ENCODE results near the gene TENM4.

TENM4 gene

GRCh38 chr11:78853521-78853920, 587.3 kb downstream of the TENM4 start:
- Histone ChIP-seq H3K27me3 (ENCODE audit: control insufficient read depth, insufficient read depth, low read length) (no peaks in the 10 kb centered on the region), H3K4me3 (ENCODE audit: low read depth, low read length) (no peak overlapping the region)

GRCh38 chr11:78851878-78852586, 588.8 kb downstream of the TENM4 start:
- Histone ChIP-seq H3K9me3 (ENCODE audit: control insufficient read depth, insufficient read depth, low read length) (no peaks in the 10 kb centered on the region), H3K4me3 (ENCODE audit: low read depth, low read length) (no peak overlapping the region), H3K9ac (ENCODE audit: low read depth, low read length) (no peak overlapping the region), H3K27me3 (ENCODE audit: control insufficient read depth, insufficient read depth, low read length) (no peaks in the 10 kb centered on the region), H3K36me3 (ENCODE audit: control insufficient read depth, insufficient read depth, low read length) (no peaks in the 10 kb centered on the region), H3K4me1 (ENCODE audit: control insufficient read depth, insufficient read depth, low read length) (no peaks in the 10 kb centered on the region)

More at GRCh38 chr11:78853521-78853920, 587.3 kb downstream of the TENM4 start:
- no peaks in the 10 kb centered on the region for H3K36me3 ChIP-seq (ENCODE audit: control insufficient read depth, insufficient read depth, low read length)
- no peak overlapping the region for H3K9ac ChIP-seq (ENCODE audit: low read depth, low read length)
- no peaks in the 10 kb centered on the region for H3K4me1 ChIP-seq (ENCODE audit: control insufficient read depth, insufficient read depth, low read length)
- no peaks in the 10 kb centered on the region for H3K9me3 ChIP-seq (ENCODE audit: control insufficient read depth, insufficient read depth, low read length)

DNA sequence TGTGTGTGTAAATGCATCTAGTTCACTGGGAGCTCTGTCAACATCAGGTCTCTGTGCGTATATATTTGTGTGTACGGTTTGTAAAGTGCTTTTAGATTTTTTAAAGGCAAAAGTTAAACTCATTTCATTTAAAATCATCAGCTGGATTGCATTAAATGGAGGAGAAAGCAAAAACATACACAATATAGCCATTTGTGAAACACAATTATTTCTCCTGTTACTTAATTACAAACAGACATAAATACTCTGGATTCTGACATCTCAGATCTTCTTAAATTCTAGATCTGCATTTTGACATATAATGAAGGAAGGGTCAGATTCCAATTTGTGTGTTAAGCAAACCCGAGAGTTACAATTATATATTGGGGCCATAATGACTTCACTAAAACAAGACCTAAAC, 590.8 kb downstream of the TENM4 start:
- no peaks in the 10 kb centered on the region for H3K4me1 ChIP-seq (ENCODE audit: control insufficient read depth, insufficient read depth, low read length)
- no peaks in the 10 kb centered on the region for H3K36me3 ChIP-seq (ENCODE audit: control insufficient read depth, insufficient read depth, low read length)
- no peaks in the 10 kb centered on the region for H3K27me3 ChIP-seq (ENCODE audit: control insufficient read depth, insufficient read depth, low read length)

DNA sequence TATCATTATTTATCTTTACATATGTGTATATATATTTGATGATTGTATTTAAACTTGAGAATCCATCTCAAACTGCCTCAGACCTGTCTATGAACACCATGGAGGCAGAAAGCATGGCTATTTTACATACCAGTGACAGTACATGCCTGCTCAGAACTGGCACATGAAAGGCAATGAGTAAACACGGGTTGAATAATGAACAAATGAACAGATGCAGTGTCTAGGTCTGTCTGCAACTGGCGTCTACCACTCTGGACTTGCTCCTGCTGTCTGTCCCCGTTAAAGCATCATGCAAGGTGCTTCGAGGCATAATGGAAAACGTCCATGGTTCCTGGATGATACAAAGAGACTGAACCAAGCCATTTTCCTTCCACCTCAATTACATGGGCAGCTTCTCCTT, 594.6 kb downstream of the TENM4 start:
- Histone ChIP-seq H3K4me1 (ENCODE audit: control insufficient read depth, insufficient read depth, low read length) (no peaks in the 10 kb centered on the region), H3K9me3 (ENCODE audit: control insufficient read depth, insufficient read depth, low read length) (no peaks in the 10 kb centered on the region), H3K36me3 (ENCODE audit: control insufficient read depth, insufficient read depth, low read length) (no peaks in the 10 kb centered on the region), H3K27me3 (ENCODE audit: control insufficient read depth, insufficient read depth, low read length) (no peaks in the 10 kb centered on the region), H3K9ac (ENCODE audit: low read depth, low read length) (no peak overlapping the region), H3K4me3 (ENCODE audit: low read depth, low read length) (no peak overlapping the region)

More for the DNA sequence above, 590.8 kb downstream of the TENM4 start:
- no peak overlapping the region for H3K4me3 ChIP-seq (ENCODE audit: low read depth, low read length)
- no peaks in the 10 kb centered on the region for H3K9me3 ChIP-seq (ENCODE audit: control insufficient read depth, insufficient read depth, low read length)
- H3K9ac ChIP-seq (ENCODE audit: low read depth, low read length): no peak overlapping the region

DNA sequence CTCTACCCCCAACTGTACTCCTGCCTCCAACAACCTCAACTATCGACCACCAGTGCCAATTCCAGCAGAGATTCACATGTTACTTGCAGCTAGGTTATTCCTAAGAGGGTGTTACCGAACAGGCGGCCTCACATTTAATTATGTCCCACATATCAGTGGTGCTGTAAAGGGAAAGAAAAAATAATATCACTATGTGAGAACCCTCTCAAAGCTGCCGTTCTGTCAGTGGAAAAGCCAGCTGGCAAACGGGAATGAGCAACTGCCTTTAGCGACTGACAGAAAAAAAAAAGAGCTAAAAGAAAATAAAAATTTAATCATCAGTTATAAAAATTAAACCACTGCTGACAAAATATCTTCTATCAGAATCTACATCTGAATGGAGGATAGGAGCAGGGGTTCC, 595.3 kb downstream of the TENM4 start:
- Histone ChIP-seq H3K36me3 (ENCODE audit: control insufficient read depth, insufficient read depth, low read length) (no peaks in the 10 kb centered on the region), H3K9me3 (ENCODE audit: control insufficient read depth, insufficient read depth, low read length) (no peaks in the 10 kb centered on the region), H3K4me1 (ENCODE audit: control insufficient read depth, insufficient read depth, low read length) (no peaks in the 10 kb centered on the region), H3K27me3 (ENCODE audit: control insufficient read depth, insufficient read depth, low read length) (no peaks in the 10 kb centered on the region), H3K4me3 (ENCODE audit: low read depth, low read length) (no peak overlapping the region), H3K9ac (ENCODE audit: low read depth, low read length) (no peak overlapping the region)

- Histone ChIP-seq H3K36me3 (ENCODE audit: control insufficient read depth, insufficient read depth, low read length) (no peaks in the 10 kb centered on the region), H3K4me1 (ENCODE audit: control insufficient read depth, insufficient read depth, low read length) (no peaks in the 10 kb centered on the region)
Measured at GRCh38 chr11:78841456-78842060, 599.3 kb downstream of the TENM4 start.

GRCh38 chr11:78840623-78841022, 600.2 kb downstream of the TENM4 start:
- H3K36me3 ChIP-seq (ENCODE audit: control insufficient read depth, insufficient read depth, low read length): no peaks in the 10 kb centered on the region
- no peaks in the 10 kb centered on the region for H3K27me3 ChIP-seq (ENCODE audit: control insufficient read depth, insufficient read depth, low read length)
- no peaks in the 10 kb centered on the region for H3K9me3 ChIP-seq (ENCODE audit: control insufficient read depth, insufficient read depth, low read length)
- no peaks in the 10 kb centered on the region for H3K4me1 ChIP-seq (ENCODE audit: control insufficient read depth, insufficient read depth, low read length)
- no peak overlapping the region for H3K9ac ChIP-seq (ENCODE audit: low read depth, low read length)
- H3K4me3 ChIP-seq (ENCODE audit: low read depth, low read length): no peak overlapping the region

More at GRCh38 chr11:78841456-78842060, 599.3 kb downstream of the TENM4 start:
- Histone ChIP-seq H3K9ac (ENCODE audit: low read depth, low read length) (no peak overlapping the region), H3K9me3 (ENCODE audit: control insufficient read depth, insufficient read depth, low read length) (no peaks in the 10 kb centered on the region), H3K27me3 (ENCODE audit: control insufficient read depth, insufficient read depth, low read length) (no peaks in the 10 kb centered on the region), H3K4me3 (ENCODE audit: low read depth, low read length) (no peak overlapping the region)

DNA sequence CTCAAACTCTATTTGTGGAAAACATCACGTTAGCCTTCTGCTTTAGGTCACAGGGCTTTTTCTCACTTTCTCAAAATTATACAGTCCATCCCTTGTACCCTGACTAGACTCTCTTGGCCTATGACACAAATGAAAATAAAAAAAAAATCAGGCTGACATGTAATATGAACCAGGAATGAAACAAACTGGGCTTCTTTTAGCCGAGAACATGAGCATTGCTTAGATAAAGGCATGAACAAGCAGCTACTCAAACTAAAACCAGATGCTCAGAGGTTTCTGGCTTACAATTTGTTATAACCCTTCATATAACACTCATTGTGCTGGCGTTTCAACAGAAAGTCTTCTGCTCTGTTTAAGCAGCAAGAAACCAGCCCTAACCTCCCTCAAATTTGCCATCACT, 600.6 kb downstream of the TENM4 start:
- H3K9me3 ChIP-seq (ENCODE audit: control insufficient read depth, insufficient read depth, low read length): no peaks in the 10 kb centered on the region
- H3K36me3 ChIP-seq (ENCODE audit: control insufficient read depth, insufficient read depth, low read length): no peaks in the 10 kb centered on the region
- H3K4me3 ChIP-seq (ENCODE audit: low read depth, low read length): no peak overlapping the region
- H3K27me3 ChIP-seq (ENCODE audit: control insufficient read depth, insufficient read depth, low read length): no peaks in the 10 kb centered on the region
- H3K4me1 ChIP-seq (ENCODE audit: control insufficient read depth, insufficient read depth, low read length): no peaks in the 10 kb centered on the region
- H3K9ac ChIP-seq (ENCODE audit: low read depth, low read length): no peak overlapping the region

DNA sequence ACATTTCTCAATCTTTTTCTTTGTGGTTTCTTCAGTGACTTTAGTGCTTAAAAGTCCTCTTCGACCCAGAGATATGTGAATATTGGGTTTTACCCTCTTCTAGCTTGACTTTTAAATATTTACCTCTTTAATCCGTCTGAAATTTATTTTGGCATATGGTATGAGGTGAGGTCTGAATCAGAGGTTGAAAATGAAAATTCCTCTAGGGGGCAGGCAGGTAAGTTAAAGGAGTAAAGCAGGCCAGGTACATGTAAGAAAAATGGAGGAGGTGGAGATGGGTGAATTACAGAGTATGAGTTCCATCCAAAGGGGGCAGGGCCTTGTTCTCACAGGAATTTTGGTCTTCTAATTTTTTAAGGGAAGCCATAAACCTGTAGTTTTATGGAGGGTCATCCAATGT, 602.4 kb downstream of the TENM4 start:
- H3K36me3 ChIP-seq (ENCODE audit: control insufficient read depth, insufficient read depth, low read length): no peaks in the 10 kb centered on the region
- H3K4me1 ChIP-seq (ENCODE audit: control insufficient read depth, insufficient read depth, low read length): no peaks in the 10 kb centered on the region
- H3K4me3 ChIP-seq (ENCODE audit: low read depth, low read length): no peak overlapping the region
- no peaks in the 10 kb centered on the region for H3K9me3 ChIP-seq (ENCODE audit: control insufficient read depth, insufficient read depth, low read length)
- H3K9ac ChIP-seq (ENCODE audit: low read depth, low read length): no peak overlapping the region
- H3K27me3 ChIP-seq (ENCODE audit: control insufficient read depth, insufficient read depth, low read length): no peaks in the 10 kb centered on the region

DNA sequence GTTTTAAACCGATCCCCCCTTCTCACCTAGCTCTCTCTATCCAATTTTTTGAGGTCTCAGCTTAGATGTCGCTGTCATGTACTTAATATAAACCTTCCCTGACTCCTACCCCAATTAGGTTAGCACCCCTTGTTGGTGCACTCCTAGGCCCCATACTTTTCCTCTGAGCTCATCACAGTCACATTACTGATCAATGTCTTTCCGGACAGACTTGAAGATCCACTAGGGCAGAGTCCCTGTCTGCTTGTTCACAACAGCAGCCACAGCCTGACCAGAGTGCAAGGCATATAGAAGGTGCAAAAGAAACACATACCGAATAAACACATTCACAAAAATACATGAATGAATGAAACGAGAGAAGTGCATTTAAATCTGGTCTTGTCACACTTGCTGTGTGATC, 605.2 kb downstream of the TENM4 start:
- Histone ChIP-seq H3K27me3 (ENCODE audit: control insufficient read depth, insufficient read depth, low read length) (no peaks in the 10 kb centered on the region), H3K9me3 (ENCODE audit: control insufficient read depth, insufficient read depth, low read length) (no peaks in the 10 kb centered on the region), H3K36me3 (ENCODE audit: control insufficient read depth, insufficient read depth, low read length) (no peaks in the 10 kb centered on the region), H3K4me3 (ENCODE audit: low read depth, low read length) (no peak overlapping the region), H3K4me1 (ENCODE audit: control insufficient read depth, insufficient read depth, low read length) (no peaks in the 10 kb centered on the region), H3K9ac (ENCODE audit: low read depth, low read length) (no peak overlapping the region)

DNA sequence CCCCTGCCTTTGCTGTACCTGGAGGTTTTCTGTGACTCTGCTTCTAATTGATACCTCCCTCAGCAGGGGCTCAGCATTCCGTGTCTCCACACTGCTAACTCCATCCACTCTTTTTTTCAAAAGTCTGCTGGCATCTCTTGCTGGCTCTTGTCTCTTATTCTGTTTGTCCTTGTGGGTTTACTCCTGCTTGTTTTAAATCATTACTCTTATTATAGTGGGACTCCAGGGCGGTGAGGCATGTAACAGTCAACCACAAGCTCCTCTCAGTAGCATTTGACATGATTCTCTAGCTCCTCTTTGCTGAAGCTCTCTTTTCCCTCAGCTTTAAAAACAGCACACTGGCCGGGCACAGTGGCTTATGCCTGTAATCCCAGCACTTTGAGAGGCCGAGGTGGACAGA, 605.9 kb downstream of the TENM4 start:
- no peaks in the 10 kb centered on the region for H3K9me3 ChIP-seq (ENCODE audit: control insufficient read depth, insufficient read depth, low read length)
- H3K36me3 ChIP-seq (ENCODE audit: control insufficient read depth, insufficient read depth, low read length): no peaks in the 10 kb centered on the region
- no peak overlapping the region for H3K9ac ChIP-seq (ENCODE audit: low read depth, low read length)
- no peak overlapping the region for H3K4me3 ChIP-seq (ENCODE audit: low read depth, low read length)
- H3K27me3 ChIP-seq (ENCODE audit: control insufficient read depth, insufficient read depth, low read length): no peaks in the 10 kb centered on the region
- H3K4me1 ChIP-seq (ENCODE audit: control insufficient read depth, insufficient read depth, low read length): no peaks in the 10 kb centered on the region

GRCh38 chr11:78833237-78833636, 607.6 kb downstream of the TENM4 start:
- no peaks in the 10 kb centered on the region for H3K4me1 ChIP-seq (ENCODE audit: control insufficient read depth, insufficient read depth, low read length)
- H3K4me3 ChIP-seq (ENCODE audit: low read depth, low read length): no peak overlapping the region
- H3K27me3 ChIP-seq (ENCODE audit: control insufficient read depth, insufficient read depth, low read length): no peaks in the 10 kb centered on the region
- no peaks in the 10 kb centered on the region for H3K36me3 ChIP-seq (ENCODE audit: control insufficient read depth, insufficient read depth, low read length)
- H3K9ac ChIP-seq (ENCODE audit: low read depth, low read length): no peak overlapping the region
- no peaks in the 10 kb centered on the region for H3K9me3 ChIP-seq (ENCODE audit: control insufficient read depth, insufficient read depth, low read length)

All from iPS-15b (cell line).